ENCODE data around the gene SMIM44. TPM values are rescaled to one million over a fixed set of nuclear protein-coding genes. Genes with fewer than 3 reads are reported as not detected.

SMIM44 gene
- total and polyA plus RNA-seq, 9 of the 15 experiments (the other 6 are each of a cell fraction or from before 2014, with no cell fraction given), result not detected

- no peak for TF ChIP-seq ZBTB40 (IDR thresholded peaks at IDR 0.05)
- peak; percentile 60; the same call in 1 of the 2 replicates for TF ChIP-seq ZBTB40 (CRISPR knock-in tag; IDR thresholded peaks at IDR 0.05)
- no peak for TF ChIP-seq ATF1 (CRISPR knock-in tag; IDR thresholded peaks at IDR 0.05)
- TF ChIP-seq ATF1 (tag; IDR thresholded peaks at IDR 0.05), result peak; percentile 86
- TF ChIP-seq ZNF316 (IDR thresholded peaks at IDR 0.05), result no peak
- peak; percentile 14; the same call in 1 of the 2 replicates for TF ChIP-seq ZNF263 (CRISPR knock-in tag; IDR thresholded peaks at IDR 0.05; ENCODE audit: borderline replicate concordance)
- no peak for TF ChIP-seq PCBP1 (IDR thresholded peaks at IDR 0.05; ENCODE audit: low read depth, low read length, poor library complexity, severe bottlenecking)
- no peak for TF ChIP-seq SLC30A9 (CRISPR knock-in tag; IDR thresholded peaks at IDR 0.05)
- TF ChIP-seq ELF2 (CRISPR knock-in tag; IDR thresholded peaks at IDR 0.05), result peak; percentile 22; the same call in 1 of the 2 replicates
- peak; percentile 90 for TF ChIP-seq HMGXB4 (CRISPR knock-in tag; IDR thresholded peaks at IDR 0.05)
- TF ChIP-seq ZBTB17 (CRISPR knock-in tag; IDR thresholded peaks at IDR 0.05), result peak; percentile 62
- TF ChIP-seq L3MBTL2 (IDR thresholded peaks at IDR 0.05), result peak; percentile 98
- TF ChIP-seq TCF7L2 (IDR thresholded peaks at IDR 0.05; ENCODE audit: low read depth, low read length), result no peak
- peak; percentile 97 for TF ChIP-seq EP400 (IDR thresholded peaks at IDR 0.05)
- TF ChIP-seq KLF13 (tag; IDR thresholded peaks at IDR 0.05; ENCODE audit: borderline replicate concordance, low read depth), result no peak
- TF ChIP-seq XRCC4 (IDR thresholded peaks at IDR 0.05; ENCODE audit: extremely low read depth, insufficient read depth, insufficient read length), result no peak
These were observed 37.2 kb upstream of the SMIM44 start (continued) for GRCh38 chr19:3520166-3521103.

Data from K562 (cell line).